Gastrocnemius medialis (tissue), 4 donors: ENCODE results near the gene DNM1L.

Source experiments
- CTCF ChIP-seq, 5 experiments: fragments of 450-650 bp in 3 of 5; fragments of 200-600 bp in 2 of 5; sonication (generic) in 2 of 5; IDR thresholded peaks in 4 of 5; conservative IDR thresholded peaks in 1 of 5; 1 replicate in 4 of 5; 2 replicates in 1 of 5; pipeline ENCODE4 v1.5.1; 2016 to 2019; ENCODE audit warnings: antibody characterized with exemption in 5 of 5, mild to moderate bottlenecking in 3 of 5, moderate library complexity in 3 of 5
- POLR2A ChIP-seq, 2 donors: fragments of 450-650 bp; IDR thresholded peaks; one replicate each; pipeline ENCODE4 v1.6.1; 2017; ENCODE audit warnings: antibody characterized with exemption in 2 of 2, mild to moderate bottlenecking in 2 of 2, moderate library complexity in 2 of 2

GRCh38 chr12:32680787-32681186 lies 1.7 kb downstream of the DNM1L start:
- no peak for TF ChIP-seq CTCF (IDR thresholded peaks at IDR 0.05 in 4 of 5, conservative IDR thresholded peaks at IDR 0.05 in 1 of 5)
- TF ChIP-seq POLR2A (IDR thresholded peaks at IDR 0.05), result no peak
